Osteocyte (in vitro differentiated cells): ENCODE data around the gene SLC16A8. TPM values are rescaled to one million over a fixed set of nuclear protein-coding genes. Genes with fewer than 3 reads are reported as not detected.
"Not testable (repeated sequence)": the region's sequence is repeated elsewhere in the genome, so short reads cannot be mapped to it uniquely, and the experiment has no call there.

Experiments used
- DNase-seq: peaks from one replicate; pipeline ENCODE4 v3.0.0; 2021; ENCODE audit warnings: mixed read lengths; ENCODE audit not compliant: unreplicated experiment; ENCODE audit errors: extremely low spot score
- H3K27ac Mint-ChIP-seq: one replicate; pipeline ENCODE4 v1.8.0; 2021; ENCODE audit warnings: mild to moderate bottlenecking, mixed read lengths; ENCODE audit not compliant: unreplicated experiment
- H3K27me3 Mint-ChIP-seq: one replicate; pipeline ENCODE4 v1.8.0; 2021; ENCODE audit warnings: mixed read lengths; ENCODE audit not compliant: unreplicated experiment
- H3K36me3 Mint-ChIP-seq: one replicate; pipeline ENCODE4 v1.8.0; 2021; ENCODE audit warnings: mixed read lengths; ENCODE audit not compliant: unreplicated experiment
- H3K4me1 Mint-ChIP-seq: one replicate; pipeline ENCODE4 v1.8.0; 2021; ENCODE audit warnings: mixed read lengths; ENCODE audit not compliant: unreplicated experiment
- H3K4me3 Mint-ChIP-seq: one replicate; pipeline ENCODE4 v1.8.0; 2021; ENCODE audit warnings: mild to moderate bottlenecking, moderate library complexity, mixed read lengths; ENCODE audit not compliant: unreplicated experiment
- H3K9me3 Mint-ChIP-seq: one replicate; pipeline ENCODE4 v1.8.0; 2021; ENCODE audit warnings: mixed read lengths; ENCODE audit not compliant: unreplicated experiment
- total RNA-seq: library from RNA; stranded (reverse); gene quantifications from 2 replicates; pipeline ENCODE4 v1.2.1, GENCODE V29; 2021
- TF ChIP-seq, protein P1 (sequence below): fragments of 200-600 bp; sonication (generic); IDR thresholded peaks from 2 replicates; pipeline ENCODE4 v1.5.0; 2021; ENCODE audit warnings: antibody characterized with exemption, mild to moderate bottlenecking, moderate library complexity

SLC16A8 gene
- total RNA-seq, 1 donor from 2014 or later = not detected

DNA sequence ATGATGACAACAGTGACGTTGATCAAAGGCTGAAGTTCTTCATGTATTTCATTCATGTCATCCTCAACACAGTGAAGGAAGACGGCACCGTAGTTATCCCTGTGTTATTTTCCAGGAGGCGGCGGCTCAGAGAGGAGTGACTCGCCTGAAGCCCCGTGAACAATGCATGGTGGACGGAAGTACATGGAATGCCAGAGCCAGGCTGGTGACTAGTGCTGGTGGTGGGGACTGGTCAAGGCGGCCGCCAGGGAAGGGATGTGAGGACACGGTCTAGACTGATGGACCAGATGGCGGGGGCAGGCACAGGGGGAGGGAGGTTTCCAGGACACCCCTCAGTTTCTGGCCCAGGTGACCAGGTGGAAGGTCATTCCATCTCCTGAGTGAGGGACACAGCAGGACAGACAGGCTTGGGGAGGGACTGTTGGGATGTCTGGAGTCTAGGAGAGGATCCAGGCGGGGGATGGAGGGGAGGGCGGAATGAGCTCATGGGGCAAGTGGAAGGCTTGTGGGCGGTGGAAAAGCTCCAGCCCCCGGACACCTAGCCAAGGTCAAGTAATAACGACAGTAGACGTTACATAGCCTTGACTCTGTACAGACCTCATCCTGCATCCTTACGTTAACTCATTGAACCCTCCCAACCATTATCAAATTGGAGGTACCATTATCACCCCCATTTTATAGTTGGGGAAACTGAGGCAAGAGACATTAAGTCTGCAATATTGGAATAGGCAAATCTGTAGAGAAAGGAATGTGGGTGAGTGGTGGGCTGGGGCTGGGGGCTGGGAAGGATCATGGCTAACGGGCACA lies 42.8 kb downstream of the SLC16A8 start:
- Mint-ChIP-seq H3K36me3 (no peaks in the 10 kb centered on the region), H3K4me1 (peaks cover 7% of the 10 kb centered on the region), H3K27me3 (no peaks in the 10 kb centered on the region), H3K27ac (no peak overlapping the region), H3K9me3 (no peaks in the 10 kb centered on the region), H3K4me3 (no peak overlapping the region)
- TF ChIP-seq, protein P1, sequence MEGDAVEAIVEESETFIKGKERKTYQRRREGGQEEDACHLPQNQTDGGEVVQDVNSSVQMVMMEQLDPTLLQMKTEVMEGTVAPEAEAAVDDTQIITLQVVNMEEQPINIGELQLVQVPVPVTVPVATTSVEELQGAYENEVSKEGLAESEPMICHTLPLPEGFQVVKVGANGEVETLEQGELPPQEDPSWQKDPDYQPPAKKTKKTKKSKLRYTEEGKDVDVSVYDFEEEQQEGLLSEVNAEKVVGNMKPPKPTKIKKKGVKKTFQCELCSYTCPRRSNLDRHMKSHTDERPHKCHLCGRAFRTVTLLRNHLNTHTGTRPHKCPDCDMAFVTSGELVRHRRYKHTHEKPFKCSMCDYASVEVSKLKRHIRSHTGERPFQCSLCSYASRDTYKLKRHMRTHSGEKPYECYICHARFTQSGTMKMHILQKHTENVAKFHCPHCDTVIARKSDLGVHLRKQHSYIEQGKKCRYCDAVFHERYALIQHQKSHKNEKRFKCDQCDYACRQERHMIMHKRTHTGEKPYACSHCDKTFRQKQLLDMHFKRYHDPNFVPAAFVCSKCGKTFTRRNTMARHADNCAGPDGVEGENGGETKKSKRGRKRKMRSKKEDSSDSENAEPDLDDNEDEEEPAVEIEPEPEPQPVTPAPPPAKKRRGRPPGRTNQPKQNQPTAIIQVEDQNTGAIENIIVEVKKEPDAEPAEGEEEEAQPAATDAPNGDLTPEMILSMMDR = no peak
- no peak for DNase-seq

DNA sequence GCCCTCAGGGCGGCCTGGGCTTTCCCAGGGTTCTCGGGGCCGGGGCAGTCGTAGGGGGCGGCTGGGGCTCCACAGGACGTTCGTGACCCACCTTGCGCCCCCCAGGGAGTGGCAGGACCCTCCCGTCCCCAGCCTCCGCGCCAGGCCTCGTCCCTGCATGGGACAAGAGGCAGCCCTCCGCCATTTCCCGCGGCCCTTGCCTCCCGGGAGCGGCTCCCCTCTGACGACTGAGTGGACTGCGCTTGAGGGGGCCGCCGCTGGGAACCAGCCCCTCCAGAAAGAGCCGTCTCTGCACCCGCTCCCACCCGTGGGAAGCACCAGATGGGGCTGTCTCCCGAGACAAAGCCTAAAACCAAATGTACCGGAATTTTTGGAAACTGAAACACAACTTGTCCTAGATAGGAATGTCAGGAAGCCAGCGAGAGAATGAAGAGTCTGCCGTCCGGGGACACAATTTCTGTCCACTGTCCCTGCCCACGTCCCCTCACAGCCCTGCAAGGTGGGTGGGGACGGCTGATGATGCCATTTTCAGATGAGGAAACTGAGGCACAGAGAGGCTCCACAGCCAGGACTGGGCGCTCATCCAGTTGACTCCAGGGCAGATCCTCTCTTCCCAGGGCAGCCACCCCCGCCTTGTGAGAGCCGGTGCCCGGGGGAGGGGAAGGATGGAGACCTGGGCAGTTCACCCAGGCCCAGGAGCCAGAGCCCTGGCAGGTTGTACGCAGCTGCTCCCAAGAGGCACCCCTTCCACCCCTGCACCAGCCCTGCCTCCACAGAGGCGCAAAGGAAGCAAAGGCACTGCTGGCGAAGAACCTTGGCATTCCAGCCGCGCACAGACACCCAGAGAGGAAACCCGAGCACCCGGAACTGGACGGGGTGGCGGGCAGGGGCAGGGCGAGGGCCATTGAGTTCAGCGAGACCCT lies 44.8 kb downstream of the SLC16A8 start:
- Mint-ChIP-seq H3K4me1 (peaks cover 17% of the 10 kb centered on the region), H3K4me3 (no peak overlapping the region), H3K9me3 (no peaks in the 10 kb centered on the region), H3K27ac (no peak overlapping the region), H3K27me3 (no peaks in the 10 kb centered on the region), H3K36me3 (no peaks in the 10 kb centered on the region)
- no peak for DNase-seq
- TF ChIP-seq, protein P1 = no peak

DNA sequence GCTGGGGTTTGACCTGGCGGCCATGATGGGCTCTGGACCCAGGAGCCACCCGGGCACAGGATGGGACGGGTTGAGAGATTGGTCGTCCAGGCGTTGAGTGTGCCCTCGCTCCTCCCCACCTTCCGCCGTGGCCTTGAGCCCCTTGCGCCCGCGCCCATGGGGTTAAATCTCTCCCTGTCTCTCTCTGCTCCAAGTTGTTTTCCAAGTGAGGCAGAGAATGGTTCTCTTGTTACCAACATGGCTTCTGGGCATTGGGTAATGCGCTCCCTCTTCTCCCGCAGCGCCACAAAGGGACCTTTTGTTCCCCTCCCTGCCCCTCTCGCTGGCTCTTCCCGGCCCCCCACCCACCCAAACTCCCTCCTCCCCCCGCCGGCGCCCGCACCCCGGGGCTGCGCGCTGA lies 45.6 kb downstream of the SLC16A8 start:
- Mint-ChIP-seq H3K27ac (no peak overlapping the region), H3K9me3 (no peaks in the 10 kb centered on the region), H3K4me1 (peaks cover 22% of the 10 kb centered on the region), H3K4me3 (no peak overlapping the region), H3K27me3 (no peaks in the 10 kb centered on the region), H3K36me3 (no peaks in the 10 kb centered on the region)
- TF ChIP-seq, protein P1 = no peak
- DNase-seq = no peak

DNA sequence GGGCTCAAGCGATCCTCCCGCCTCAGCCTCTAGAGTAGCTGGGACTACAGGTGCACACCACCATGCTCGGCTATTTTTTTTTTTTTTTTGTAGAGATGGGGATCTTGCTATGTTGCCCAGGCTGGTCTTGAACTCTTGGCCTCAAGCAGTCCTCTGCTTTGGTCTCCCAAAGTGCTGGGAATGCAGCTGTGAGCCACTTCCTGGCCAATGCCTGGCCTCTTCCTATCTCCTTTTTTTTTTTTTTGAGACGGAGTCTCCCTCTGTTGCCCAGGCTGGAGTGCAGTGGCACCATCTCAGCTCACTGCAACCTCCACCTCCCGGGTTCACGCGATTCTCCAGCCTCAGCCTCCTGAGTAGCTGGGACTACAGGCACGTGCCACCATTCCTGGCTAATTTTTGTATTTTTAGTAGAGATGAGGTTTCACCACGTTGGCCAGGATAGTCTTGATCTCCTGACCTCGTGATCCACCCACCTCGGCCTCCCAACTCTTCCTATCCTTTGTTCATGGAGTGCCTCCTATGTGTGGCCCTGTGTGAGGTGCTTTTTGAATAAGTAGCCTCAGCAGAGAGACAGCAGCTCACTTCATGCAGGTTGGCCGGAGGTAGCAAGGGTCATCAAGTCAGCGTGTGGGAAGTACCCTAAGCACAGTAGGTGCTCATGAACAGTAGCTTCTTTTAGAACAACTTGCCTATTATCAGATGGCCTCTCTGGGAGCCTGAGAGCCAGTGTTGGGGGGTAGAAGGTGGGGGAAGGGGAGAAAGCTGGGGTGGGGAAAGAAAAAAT lies 46.4 kb downstream of the SLC16A8 start:
- not testable (repeated sequence) for H3K27ac Mint-ChIP-seq, H3K36me3 Mint-ChIP-seq, H3K4me3 Mint-ChIP-seq, DNase-seq, H3K27me3 Mint-ChIP-seq, H3K9me3 Mint-ChIP-seq
- peaks cover 25% of the 10 kb centered on the region for H3K4me1 Mint-ChIP-seq

DNA sequence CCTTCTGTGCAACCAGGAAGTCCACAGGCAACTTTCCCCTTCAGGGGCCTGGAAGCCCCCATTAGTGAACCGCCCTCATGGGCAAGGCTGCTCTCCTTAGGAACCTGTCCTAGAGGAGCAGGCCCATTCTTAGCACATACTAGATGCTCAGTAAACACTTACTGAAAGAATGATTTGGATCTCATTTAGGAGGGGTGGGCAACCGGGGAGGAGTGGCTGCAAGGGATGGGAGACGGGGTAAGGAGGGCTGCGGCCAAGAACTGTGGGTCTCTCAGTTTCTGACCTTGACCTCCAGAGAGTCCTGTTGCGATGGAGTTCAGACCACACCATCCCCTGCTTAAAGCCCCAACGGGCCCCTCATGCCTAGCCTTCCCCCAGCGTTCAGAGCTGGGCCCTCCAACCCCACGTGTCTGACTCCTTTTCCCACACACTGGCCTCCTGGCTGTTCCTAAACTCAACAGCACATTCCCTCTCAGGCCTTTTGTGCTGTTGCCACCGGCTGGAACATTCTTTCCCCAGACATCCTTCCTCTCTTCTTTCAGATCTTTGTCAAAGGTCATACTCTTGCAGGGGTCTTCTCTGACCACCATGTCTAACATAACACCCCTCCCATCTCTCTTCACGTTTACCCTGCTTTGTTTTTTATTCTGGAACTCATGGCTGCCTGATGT lies 47.5 kb downstream of the SLC16A8 start:
- Mint-ChIP-seq H3K4me3 (no peak overlapping the region), H3K36me3 (no peaks in the 10 kb centered on the region), H3K27me3 (no peaks in the 10 kb centered on the region), H3K27ac (peak overlapping the region; percentile 32), H3K4me1 (peaks cover 25% of the 10 kb centered on the region), H3K9me3 (no peaks in the 10 kb centered on the region)
- TF ChIP-seq, protein P1 = no peak
- no peak for DNase-seq
